ENCODE data around the gene DNMT3A. TPM values are rescaled to one million over a fixed set of nuclear protein-coding genes. Genes with fewer than 3 reads are reported as not detected.

Gene DNMT3A
- total RNA-seq, 1 experiment from 2014 or later: 12.2 TPM

DNA sequence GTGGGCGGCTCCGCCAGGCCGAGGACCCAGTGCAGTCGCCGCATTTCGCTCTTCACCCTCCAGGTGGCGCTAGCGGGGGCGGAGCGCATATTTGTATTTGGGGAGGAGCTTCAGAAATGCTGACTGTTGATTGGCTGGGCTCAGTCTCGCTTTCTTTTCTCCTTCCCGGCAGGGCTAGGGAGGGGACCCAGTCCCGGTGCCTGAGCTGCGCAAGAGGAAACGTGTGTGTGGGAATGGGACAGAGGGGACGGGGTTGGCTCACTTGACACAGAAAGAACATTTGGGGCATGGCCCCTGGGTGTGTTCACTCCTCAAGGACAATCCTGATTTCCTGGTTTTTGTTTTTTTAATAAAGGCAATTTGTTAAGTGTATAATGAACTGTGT is 20.3 kb upstream of the DNMT3A start:
- intact Hi-C loops (cut with micrococcal nuclease): loop anchor here (1.0 to 5.0 kb wide), 2 partner anchors 160 to 205 kb away; no protein-coding TSS in a partner anchor
- Histone ChIP-seq H3K9ac (ENCODE audit: low read length) (peak overlapping the region; percentile 38), H4K20me1 (ENCODE audit: low read length) (no peaks in the 10 kb centered on the region), H3K36me3 (ENCODE audit: low read depth, low read length) (no peaks in the 10 kb centered on the region), H3K79me2 (ENCODE audit: low read length) (no peaks in the 10 kb centered on the region), H3K4me2 (ENCODE audit: low read length) (peak overlapping the region; percentile 91), H3K4me3 (ENCODE audit: low read length) (peak overlapping the region; percentile 69), H3K9me2 (replicated peaks; ENCODE audit: low read length) (no peaks in the 10 kb centered on the region), H2AFZ (ENCODE audit: low read length) (peak overlapping the region; percentile 94), H3K27ac (ENCODE audit: low read length) (no peak overlapping the region), H3K4me1 (ENCODE audit: insufficient read depth, low read length) (peaks cover 22% of the 10 kb centered on the region), H3F3A (ENCODE audit: low read length, unreplicated experiment) (no peaks in the 10 kb centered on the region), H3K27me3 (ENCODE audit: low read length) (no peaks in the 10 kb centered on the region), H3K9me3 (ENCODE audit: low read length) (no peaks in the 10 kb centered on the region)
- BruUV-seq (replicated peaks): no TSS peak
- peak; percentile 95 for DNase-seq
- CTCF ChIA-PET: interaction anchor here (0.5 to 1.4 kb wide), 15 partner anchors 14 to 474 kb away, joined by 3 to 20 read pairs (median 6); no protein-coding TSS in a partner anchor
- POLR2A ChIA-PET (ENCODE audit: unreplicated experiment): interaction anchor here (0.9 kb wide), 1 partner anchor 9 kb away, joined by 5 read pairs; no protein-coding TSS in a partner anchor
- TF ChIP-seq, protein P1, sequence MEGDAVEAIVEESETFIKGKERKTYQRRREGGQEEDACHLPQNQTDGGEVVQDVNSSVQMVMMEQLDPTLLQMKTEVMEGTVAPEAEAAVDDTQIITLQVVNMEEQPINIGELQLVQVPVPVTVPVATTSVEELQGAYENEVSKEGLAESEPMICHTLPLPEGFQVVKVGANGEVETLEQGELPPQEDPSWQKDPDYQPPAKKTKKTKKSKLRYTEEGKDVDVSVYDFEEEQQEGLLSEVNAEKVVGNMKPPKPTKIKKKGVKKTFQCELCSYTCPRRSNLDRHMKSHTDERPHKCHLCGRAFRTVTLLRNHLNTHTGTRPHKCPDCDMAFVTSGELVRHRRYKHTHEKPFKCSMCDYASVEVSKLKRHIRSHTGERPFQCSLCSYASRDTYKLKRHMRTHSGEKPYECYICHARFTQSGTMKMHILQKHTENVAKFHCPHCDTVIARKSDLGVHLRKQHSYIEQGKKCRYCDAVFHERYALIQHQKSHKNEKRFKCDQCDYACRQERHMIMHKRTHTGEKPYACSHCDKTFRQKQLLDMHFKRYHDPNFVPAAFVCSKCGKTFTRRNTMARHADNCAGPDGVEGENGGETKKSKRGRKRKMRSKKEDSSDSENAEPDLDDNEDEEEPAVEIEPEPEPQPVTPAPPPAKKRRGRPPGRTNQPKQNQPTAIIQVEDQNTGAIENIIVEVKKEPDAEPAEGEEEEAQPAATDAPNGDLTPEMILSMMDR (conservative IDR thresholded peaks at IDR 0.05; ENCODE audit: low read depth, low read length): peak; percentile 88
- TF ChIP-seq EZH2phosphoT487 (IDR thresholded peaks at IDR 0.05; ENCODE audit: borderline replicate concordance, low read length): no peak
- peak; percentile 98 for ATAC-seq

DNA sequence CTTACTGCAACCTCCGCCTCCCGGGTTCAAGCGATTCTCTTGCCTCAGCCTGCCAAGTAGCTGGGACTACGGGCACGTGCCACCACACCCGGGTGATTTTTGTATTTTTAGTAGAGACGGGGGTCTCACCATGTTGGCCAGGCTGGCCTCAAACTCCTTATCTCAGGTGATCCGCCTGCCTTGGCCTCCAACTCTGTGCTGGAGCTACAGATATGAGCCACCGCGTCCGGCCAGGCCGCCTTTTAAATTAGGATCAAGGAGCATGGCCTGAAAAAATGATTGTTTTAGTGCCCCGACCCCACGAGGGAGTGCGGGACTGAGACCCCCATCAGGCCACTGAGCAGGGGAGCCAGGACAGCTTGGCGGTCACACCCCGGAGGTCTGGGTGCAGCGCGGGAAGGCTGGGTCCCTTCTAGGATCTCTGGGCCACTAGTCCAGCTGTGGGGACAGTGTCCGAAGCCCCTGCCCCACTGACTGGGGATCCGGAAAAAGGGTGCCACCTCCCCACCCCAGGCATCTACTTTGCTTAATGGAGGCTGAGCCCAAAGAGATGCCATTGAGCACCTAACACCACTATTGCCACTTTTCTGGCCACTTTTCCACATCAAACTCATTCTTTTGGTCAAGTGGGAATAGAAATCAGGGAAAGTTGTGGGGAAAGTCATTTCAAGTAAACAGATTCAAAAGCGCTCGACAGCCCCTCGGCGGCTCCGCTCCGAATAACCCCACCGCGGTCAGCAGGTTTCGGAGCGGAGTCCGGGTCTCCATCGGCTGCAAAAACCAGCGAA is 19.7 kb upstream of the DNMT3A start:
- Histone ChIP-seq H2AFZ (ENCODE audit: low read length) (peak overlapping the region; percentile 94), H3K79me2 (ENCODE audit: low read length) (no peaks in the 10 kb centered on the region), H3K4me2 (ENCODE audit: low read length) (peak overlapping the region; percentile 91), H4K20me1 (ENCODE audit: low read length) (no peaks in the 10 kb centered on the region), H3K9me2 (replicated peaks; ENCODE audit: low read length) (no peaks in the 10 kb centered on the region), H3K4me3 (ENCODE audit: low read length) (peak overlapping the region; percentile 69), H3K27ac (ENCODE audit: low read length) (no peak overlapping the region), H3K27me3 (ENCODE audit: low read length) (no peaks in the 10 kb centered on the region), H3F3A (ENCODE audit: low read length, unreplicated experiment) (no peaks in the 10 kb centered on the region), H3K9ac (ENCODE audit: low read length) (no peak overlapping the region), H3K36me3 (ENCODE audit: low read depth, low read length) (no peaks in the 10 kb centered on the region), H3K9me3 (ENCODE audit: low read length) (no peaks in the 10 kb centered on the region), H3K4me1 (ENCODE audit: insufficient read depth, low read length) (peaks cover 22% of the 10 kb centered on the region)
- intact Hi-C loops (cut with micrococcal nuclease): loop anchor here (1.0 to 5.0 kb wide), 2 partner anchors 161 to 206 kb away; no protein-coding TSS in a partner anchor
- DNase-seq (no peak), ATAC-seq (no peak)
- TF ChIP-seq, protein P1 (conservative IDR thresholded peaks at IDR 0.05; ENCODE audit: low read depth, low read length): no peak
- TF ChIP-seq EZH2phosphoT487 (IDR thresholded peaks at IDR 0.05; ENCODE audit: borderline replicate concordance, low read length): no peak
- no peak for TF ChIP-seq EZH2 (IDR thresholded peaks at IDR 0.05; ENCODE audit: low read length, unreplicated experiment)
- ChIA-PET CTCF (interaction anchor here (0.7 to 1.4 kb wide), 7 partner anchors 15 to 475 kb away, joined by 3 to 20 read pairs (median 6); no protein-coding TSS in a partner anchor), POLR2A (ENCODE audit: unreplicated experiment) (interaction anchor here (0.9 kb wide), 1 partner anchor 10 kb away, joined by 5 read pairs; no protein-coding TSS in a partner anchor)
- BruUV-seq (replicated peaks): no TSS peak

DNA sequence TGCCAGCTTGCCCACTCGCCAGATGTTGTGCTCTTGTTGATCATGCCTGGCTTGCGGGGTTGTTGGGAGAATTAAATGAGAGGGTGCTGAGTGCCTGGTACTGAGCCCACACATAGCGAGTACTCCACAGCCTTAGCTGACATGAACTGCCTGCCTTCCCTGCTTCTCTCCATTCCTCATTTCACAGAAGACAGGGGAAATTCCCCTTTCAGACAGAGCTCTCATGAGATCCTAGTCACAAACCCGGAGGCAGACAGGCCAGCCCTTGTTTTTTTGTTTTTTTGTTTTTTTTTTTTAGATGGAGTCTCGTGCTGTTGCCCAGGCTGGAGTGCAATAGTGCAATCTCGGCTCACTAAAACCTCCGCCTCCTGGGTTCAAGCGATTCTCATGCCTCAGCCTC is 17.1 kb upstream of the DNMT3A start:
- no peaks in the 10 kb centered on the region for H3K9me2 ChIP-seq (replicated peaks; ENCODE audit: low read length)
- ATAC-seq (no peak), DNase-seq (no peak)
- POLR2A ChIA-PET (ENCODE audit: unreplicated experiment): interaction anchor here (0.5 kb wide), 1 partner anchor 1274 kb away, joined by 3 read pairs; the partner anchor contains the start of gene TP53I3
- no peak overlapping the region for H3K4me3 ChIP-seq (ENCODE audit: low read length)
- no peaks in the 10 kb centered on the region for H3K9me3 ChIP-seq (ENCODE audit: low read length)
- H3K36me3 ChIP-seq (ENCODE audit: low read depth, low read length): no peaks in the 10 kb centered on the region
- no peaks in the 10 kb centered on the region for H4K20me1 ChIP-seq (ENCODE audit: low read length)
- BruUV-seq (replicated peaks): no TSS peak
- CTCF ChIA-PET: no interaction called here
- H3K4me2 ChIP-seq (ENCODE audit: low read length): no peak overlapping the region
- intact Hi-C loops (cut with micrococcal nuclease): no loop called here
- peaks cover 9% of the 10 kb centered on the region for H3K4me1 ChIP-seq (ENCODE audit: insufficient read depth, low read length)
- H3K27ac ChIP-seq (ENCODE audit: low read length): no peak overlapping the region
- TF ChIP-seq, protein P1 (conservative IDR thresholded peaks at IDR 0.05; ENCODE audit: low read depth, low read length): no peak
- TF ChIP-seq EZH2 (IDR thresholded peaks at IDR 0.05; ENCODE audit: low read length, unreplicated experiment) (no peak), EZH2phosphoT487 (IDR thresholded peaks at IDR 0.05; ENCODE audit: borderline replicate concordance, low read length) (no peak)
- H3K9ac ChIP-seq (ENCODE audit: low read length): no peak overlapping the region
- H3F3A ChIP-seq (ENCODE audit: low read length, unreplicated experiment): no peaks in the 10 kb centered on the region
- no peak overlapping the region for H2AFZ ChIP-seq (ENCODE audit: low read length)
- no peaks in the 10 kb centered on the region for H3K27me3 ChIP-seq (ENCODE audit: low read length)
- H3K79me2 ChIP-seq (ENCODE audit: low read length): no peaks in the 10 kb centered on the region

All from PC-3 (cell line).